ENCODE results near the gene L1CAM. TPM values are rescaled to one million over a fixed set of nuclear protein-coding genes. Genes with fewer than 3 reads are reported as not detected.

L1CAM gene
- 1 to 10 TPM in 1 of 2 experiments, under 1 TPM in 1; 0.55 to 2.4 TPM for total RNA-seq

DNA sequence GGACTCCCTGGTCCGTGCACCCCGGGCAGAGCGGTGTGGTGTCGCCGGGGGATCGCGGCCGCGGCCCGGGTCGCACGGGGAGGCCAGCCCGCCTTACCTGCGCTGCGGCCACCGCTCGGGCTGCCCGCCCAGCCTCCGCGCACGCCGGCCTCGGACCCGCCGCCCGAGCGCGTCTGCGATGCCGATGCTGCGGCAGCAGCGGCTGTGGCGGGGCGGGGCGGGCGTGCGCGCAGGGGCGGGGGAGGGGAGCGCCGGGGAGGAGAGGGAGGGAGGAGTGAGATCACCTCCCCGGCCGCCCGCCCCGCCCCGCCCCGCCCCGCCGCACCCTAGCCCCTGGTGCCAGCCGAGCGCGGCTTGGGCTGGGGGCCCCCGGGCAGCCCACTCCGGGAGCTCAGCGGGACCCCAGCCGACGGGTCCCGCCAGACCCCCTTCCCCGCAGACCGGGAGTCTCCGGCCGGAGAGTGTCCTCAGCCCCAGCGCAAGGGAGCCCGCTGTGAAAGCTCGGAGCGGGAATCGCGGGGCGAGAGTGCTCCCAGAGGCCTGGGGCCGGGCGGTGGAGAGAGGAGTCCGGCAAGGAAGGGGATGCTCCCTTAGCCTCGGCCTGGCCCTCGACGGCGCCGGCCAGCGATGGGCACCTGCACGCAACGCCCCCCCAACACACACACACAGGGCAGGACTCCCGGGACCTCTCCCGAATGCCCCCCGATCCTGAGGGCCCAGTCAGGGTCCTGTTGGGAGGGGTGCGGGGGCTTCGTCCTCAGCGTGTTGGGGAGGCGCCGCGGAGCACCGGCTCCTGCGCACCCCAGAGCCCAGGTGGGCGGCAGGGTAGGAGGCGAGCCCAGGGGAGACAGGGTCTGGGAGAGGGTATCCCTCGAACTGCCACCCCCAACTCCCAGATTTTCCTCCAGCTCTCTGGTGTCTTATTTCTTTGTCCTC is at the start of gene L1CAM:
L1CAM (minus strand) TSS at position 206 of the 936 bp plus-strand sequence. CDS start 10,337 bp downstream, outside the sequence.

DNA sequence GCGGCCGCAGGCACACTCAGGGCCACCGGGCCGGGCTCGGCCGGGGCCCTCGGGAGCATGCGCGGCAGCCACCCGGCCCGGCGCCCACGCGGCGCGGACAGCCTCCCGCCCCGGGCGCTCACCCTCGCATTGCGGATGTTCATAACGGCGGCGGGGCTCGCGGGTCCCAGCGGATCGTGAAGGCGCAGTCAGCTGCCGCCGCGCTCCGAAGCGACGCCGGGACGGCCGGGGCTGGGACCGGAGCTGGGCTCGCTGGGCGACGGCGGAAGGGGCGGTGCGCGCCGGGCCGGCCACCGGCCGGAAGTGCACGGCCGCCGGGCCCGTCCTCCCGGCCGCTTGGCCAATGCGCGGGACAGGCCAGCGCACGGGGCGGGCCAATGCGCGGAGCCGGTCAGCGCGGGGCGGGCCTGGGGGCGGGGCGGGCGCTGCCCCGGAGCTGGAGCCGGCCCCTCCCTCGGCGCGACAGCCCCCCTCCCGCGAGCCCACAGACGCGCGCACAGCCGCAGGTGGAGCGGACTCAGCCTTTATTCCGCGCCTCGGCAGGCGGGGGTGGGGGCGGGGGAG is 48.9 kb upstream of the L1CAM start, which contains the start of gene NAA10:
NAA10 (minus strand) TSS at position 276 of the 564 bp plus-strand sequence; CDS start at position 143, 133 bp downstream.

DNA sequence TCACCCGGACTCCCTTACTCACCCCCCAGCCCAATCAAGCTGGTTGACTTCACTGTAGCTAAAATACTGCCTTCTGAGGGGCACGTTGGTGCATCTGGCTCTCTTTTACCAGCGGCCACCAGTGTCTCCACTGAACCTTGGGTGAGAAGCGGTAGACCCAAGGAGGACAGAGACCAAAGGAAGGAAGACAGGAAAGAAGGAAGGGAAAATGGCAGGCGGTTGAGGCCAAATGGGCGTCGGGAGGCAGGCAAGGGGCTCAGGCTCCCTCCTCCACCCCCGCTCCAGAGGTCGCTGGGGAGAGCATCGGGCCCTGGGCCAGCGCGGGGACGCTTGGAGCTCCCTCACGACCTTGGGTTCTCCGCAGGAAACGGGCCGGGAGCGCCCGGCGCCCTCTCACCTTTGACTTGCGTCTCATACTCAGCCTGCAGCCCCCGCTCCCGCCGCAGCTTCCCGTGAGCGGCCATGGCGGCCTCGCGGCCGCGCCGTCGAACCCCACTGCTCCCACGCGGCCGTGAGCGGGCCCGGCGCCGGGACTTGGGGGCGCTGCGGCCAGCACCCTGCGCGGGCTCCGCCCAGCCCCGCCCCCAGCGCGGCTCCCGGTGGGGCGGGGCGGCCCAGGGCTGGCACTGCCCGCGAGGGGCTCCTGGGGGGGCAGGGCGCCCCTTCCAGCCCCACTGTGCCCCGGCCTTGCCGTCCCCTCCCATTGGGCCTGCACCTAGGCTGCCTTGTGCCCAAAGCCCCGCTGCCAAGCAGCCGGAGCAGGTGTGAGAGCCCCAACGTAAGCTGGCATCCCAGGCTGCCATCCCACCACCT is 40.0 kb upstream of the L1CAM start, which contains the start of gene ARHGAP4:
ARHGAP4 (minus strand) TSS at position 526 of the 813 bp plus-strand sequence; CDS start at position 464, 62 bp downstream.

GRCh38 chrX:153903991-153904957 is 18.3 kb upstream of the L1CAM start, which contains the start of gene AVPR2:
TSS of gene AVPR2 (plus strand) at chrX:153904673. CDS start at chrX:153905146, 473 bp downstream.

GRCh38 chrX:153829799-153830639 is 56.0 kb downstream of the L1CAM start, which contains the start of gene PDZD4:
TSS of gene PDZD4 (minus strand) at chrX:153830544. CDS start at chrX:153830298, 246 bp downstream.

Other genes starting within 250 kb of the L1CAM start
- not detected for gene DUSP9, start 239.0 kb downstream of the L1CAM start, total RNA-seq
- under 1 TPM; 0.43 to 0.87 TPM for gene PNCK, start 212.4 kb downstream of the L1CAM start, total RNA-seq
- gene SLC6A8, start 198.2 kb downstream of the L1CAM start, total RNA-seq: 1 to 10 TPM; 1.4 to 1.5 TPM
- gene BCAP31, start 161.8 kb downstream of the L1CAM start, total RNA-seq: 100 to 1,000 TPM; 139 TPM
- 10 to 100 TPM; 13.2 to 13.8 TPM for gene ABCD1, start 161.3 kb downstream of the L1CAM start, total RNA-seq
- gene PLXNB3, start 121.9 kb downstream of the L1CAM start, total RNA-seq: under 1 TPM; 0.05 to 0.55 TPM
- gene SRPK3, start 105.1 kb downstream of the L1CAM start, total RNA-seq: not detected
- gene IDH3G, start 91.8 kb downstream of the L1CAM start, total RNA-seq: 10 to 100 TPM; 61.1 to 63.0 TPM
- 100 to 1,000 TPM; 227 to 246 TPM for gene SSR4, start 91.5 kb downstream of the L1CAM start, total RNA-seq
- 1 to 10 TPM; 1.1 to 1.5 TPM for gene PDZD4, start 55.6 kb downstream of the L1CAM start, total RNA-seq
- gene AVPR2, start 18.5 kb upstream of the L1CAM start, total RNA-seq: not detected
- 100 to 1,000 TPM; 343 to 353 TPM for gene ARHGAP4, start 40.1 kb upstream of the L1CAM start, total RNA-seq
- gene NAA10, start 48.9 kb upstream of the L1CAM start, total RNA-seq: 10 to 100 TPM; 70.8 to 79.0 TPM
- gene RENBP, start 58.5 kb upstream of the L1CAM start, total RNA-seq: 10 to 100 TPM; 27.1 to 28.6 TPM
- gene HCFC1, start 85.6 kb upstream of the L1CAM start, total RNA-seq: 10 to 100 TPM; 85.2 to 94.5 TPM
- gene TMEM187, start 86.6 kb upstream of the L1CAM start, total RNA-seq: 10 to 100 TPM; 10.5 to 10.7 TPM
- gene IRAK1, start 133.7 kb upstream of the L1CAM start, total RNA-seq: 10 to 100 TPM; 97.9 to 99.2 TPM
- 10 to 100 TPM; 59.6 to 61.8 TPM for gene MECP2, start 211.5 kb upstream of the L1CAM start, total RNA-seq

All from activated naive CD4-positive, alpha-beta T cell treated with anti-CD3 and anti-CD28 coated beads, Interleukin-2, amount 10 ng/mL, durations not matched to agents 5 hours and 36 hours (primary cell).